CD4-positive, alpha-beta T cell (primary cell): Measurements from ENCODE around the gene TENT4B. TPM values are rescaled to one million over a fixed set of nuclear protein-coding genes. Genes with fewer than 3 reads are reported as not detected.

Experiments used
- ATAC-seq: fragments of 200-7000 bp; cut with Tn5 transposase; one replicate; pipeline ENCODE4 v1.10.0; 2022; ENCODE audit warnings: mild to moderate bottlenecking; ENCODE audit not compliant: poor library complexity
- CTCF ChIA-PET: fragments of 350-600 bp; sonication (Branson Sonifier 250); formaldehyde crosslinking; loops from one replicate; lab custom pipeline; 2021; ENCODE audit warnings: antibody characterized with exemption, inconsistent platforms; lab: Charles Lee
- POLR2A ChIA-PET: fragments of 350-600 bp; sonication (Branson Sonifier 250); formaldehyde crosslinking; loops from one replicate; lab custom pipeline; 2021; ENCODE audit warnings: antibody characterized with exemption, inconsistent platforms; lab: Charles Lee
- DNase-seq, 14 experiments: peaks; one replicate each; pipeline ENCODE4 v3.0.0-alpha.2; 2013 to 2020; ENCODE audit warnings: mixed read lengths in 2 of 14
- H3K27ac ChIP-seq, 2 donors: one replicate each; pipeline versions ENCODE4 v1.5.1 to v1.7.0; 2013; ENCODE audit warnings: low read length in 2 of 2, low read depth in 1 of 2, mild to moderate bottlenecking in 1 of 2
- H3K27me3 ChIP-seq, 2 experiments: 1 replicate in 1 of 2; 2 replicates in 1 of 2; pipeline versions ENCODE4 v1.6.1 to v1.7.0; 2013; ENCODE audit warnings: low read length in 2 of 2, control low read depth in 1 of 2, mild to moderate bottlenecking in 1 of 2, moderate library complexity in 1 of 2; ENCODE audit not compliant: insufficient read depth in 2 of 2, control insufficient read depth in 1 of 2
- H3K36me3 ChIP-seq: one replicate; pipeline ENCODE4 v1.6.1; 2013; ENCODE audit warnings: low read length, control low read depth; ENCODE audit not compliant: insufficient read depth
- H3K4me1 ChIP-seq: one replicate; pipeline ENCODE4 v1.6.1; 2013; ENCODE audit warnings: low read length, control low read depth; ENCODE audit not compliant: insufficient read depth
- H3K4me3 ChIP-seq: one replicate; pipeline ENCODE4 v1.5.1; 2013; ENCODE audit warnings: mild to moderate bottlenecking, low read length, moderate library complexity
- H3K9me3 ChIP-seq, 2 experiments: 1 replicate in 1 of 2; 2 replicates in 1 of 2; pipeline versions ENCODE4 v1.6.1 to v1.7.0; 2013; ENCODE audit warnings: low read length in 2 of 2, mild to moderate bottlenecking in 2 of 2, control low read depth in 1 of 2, moderate library complexity in 1 of 2; ENCODE audit not compliant: control insufficient read depth in 1 of 2, insufficient read depth in 1 of 2
- H3K27ac Mint-ChIP-seq: one replicate; pipeline ENCODE4 v1.8.0; 2020; ENCODE audit warnings: mixed read lengths
- H3K27me3 Mint-ChIP-seq: one replicate; pipeline ENCODE4 v1.8.0; 2021; ENCODE audit warnings: mixed read lengths
- H3K36me3 Mint-ChIP-seq: one replicate; pipeline ENCODE4 v1.8.0; 2021; ENCODE audit warnings: low read depth, mixed read lengths
- H3K4me1 Mint-ChIP-seq: one replicate; pipeline ENCODE4 v1.8.0; 2021; ENCODE audit warnings: low read depth, mixed read lengths
- H3K4me3 Mint-ChIP-seq: one replicate; pipeline ENCODE4 v1.8.0; 2020; ENCODE audit warnings: mild to moderate bottlenecking, mixed read lengths
- H3K9me3 Mint-ChIP-seq: one replicate; pipeline ENCODE4 v1.8.0; 2020; ENCODE audit warnings: mixed read lengths
- intact Hi-C, 2 experiments: fragments of 100-400 bp; cut with DNase I in 1 of 2; cut with micrococcal nuclease in 1 of 2; formaldehyde crosslinking; loops; one replicate each; pipeline versions ENCODE4 v1.15.1 to v1.9.0; 2023 to 2025; cut with DNase I, micrococcal nuclease
- total RNA-seq, 174 experiments: library from RNA in 2 of 174; stranded (reverse) in 2 of 174; gene quantifications; one replicate each; pipeline ENCODE4 v1.2.3 and lab custom pipeline; 2021 to 2026
- TF ChIP-seq, protein P1 (sequence below): fragments of 200-600 bp; IDR thresholded peaks from one replicate; pipeline ENCODE4 v1.8.0; 2022; ENCODE audit warnings: antibody characterized with exemption, mild to moderate bottlenecking

TENT4B gene
- total RNA-seq, 2 experiments from 2014 or later = 32.9 to 35.0 TPM

DNA sequence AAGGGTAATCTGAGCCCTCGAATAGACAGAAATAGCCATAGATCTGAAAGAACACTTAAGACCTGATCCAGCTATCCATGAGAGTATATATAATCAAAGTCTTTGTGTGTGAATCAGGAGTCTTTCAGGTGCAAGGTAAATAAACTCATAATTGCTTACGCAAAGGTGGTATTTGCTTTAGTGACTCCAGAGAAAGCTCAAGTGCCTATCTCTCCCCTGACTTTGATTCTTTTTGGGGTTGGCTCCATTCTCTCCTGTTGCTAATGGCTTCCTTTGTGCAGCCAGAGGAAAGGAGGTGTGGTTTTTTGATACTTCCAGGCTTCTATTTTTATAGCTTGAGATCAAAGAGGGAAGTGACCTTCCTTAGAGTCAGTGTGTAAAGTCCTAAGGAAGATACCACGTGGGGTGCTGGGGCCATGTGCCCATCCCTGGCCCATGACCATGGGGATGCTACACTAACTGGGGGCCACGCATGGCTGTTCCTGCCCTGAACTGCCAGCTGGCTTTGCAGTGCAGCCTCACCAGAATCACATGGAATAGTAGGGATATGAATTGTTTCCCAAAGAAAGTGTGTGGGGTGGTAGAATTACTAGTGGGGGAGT is 45.8 kb downstream of the TENT4B start:
- intact Hi-C loops = loop anchor here in 1 of 2 experiments (5.0 kb wide), 1 partner anchor 37 kb away; no protein-coding TSS in a partner anchor
- Histone ChIP-seq H3K9me3 (no peaks in the 10 kb centered on the region), H3K36me3 (no peaks in the 10 kb centered on the region), H3K4me1 (peaks cover 24% of the 10 kb centered on the region), H3K27ac (no peak overlapping the region), H3K4me3 (no peak overlapping the region), H3K27me3 (no peaks in the 10 kb centered on the region)
- TF ChIP-seq, protein P1, sequence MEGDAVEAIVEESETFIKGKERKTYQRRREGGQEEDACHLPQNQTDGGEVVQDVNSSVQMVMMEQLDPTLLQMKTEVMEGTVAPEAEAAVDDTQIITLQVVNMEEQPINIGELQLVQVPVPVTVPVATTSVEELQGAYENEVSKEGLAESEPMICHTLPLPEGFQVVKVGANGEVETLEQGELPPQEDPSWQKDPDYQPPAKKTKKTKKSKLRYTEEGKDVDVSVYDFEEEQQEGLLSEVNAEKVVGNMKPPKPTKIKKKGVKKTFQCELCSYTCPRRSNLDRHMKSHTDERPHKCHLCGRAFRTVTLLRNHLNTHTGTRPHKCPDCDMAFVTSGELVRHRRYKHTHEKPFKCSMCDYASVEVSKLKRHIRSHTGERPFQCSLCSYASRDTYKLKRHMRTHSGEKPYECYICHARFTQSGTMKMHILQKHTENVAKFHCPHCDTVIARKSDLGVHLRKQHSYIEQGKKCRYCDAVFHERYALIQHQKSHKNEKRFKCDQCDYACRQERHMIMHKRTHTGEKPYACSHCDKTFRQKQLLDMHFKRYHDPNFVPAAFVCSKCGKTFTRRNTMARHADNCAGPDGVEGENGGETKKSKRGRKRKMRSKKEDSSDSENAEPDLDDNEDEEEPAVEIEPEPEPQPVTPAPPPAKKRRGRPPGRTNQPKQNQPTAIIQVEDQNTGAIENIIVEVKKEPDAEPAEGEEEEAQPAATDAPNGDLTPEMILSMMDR = no peak
- H3K4me3 Mint-ChIP-seq = no peak overlapping the region
- ChIA-PET CTCF (interaction anchor here (1.0 to 1.2 kb wide), 3 partner anchors 10 to 128 kb away, joined by 3 read pairs; no protein-coding TSS in a partner anchor), POLR2A (interaction anchor here (1.1 kb wide), 1 partner anchor 13 kb away, joined by 4 read pairs; no protein-coding TSS in a partner anchor)
- H3K36me3 Mint-ChIP-seq = no peaks in the 10 kb centered on the region
- no peak for DNase-seq
- no peaks in the 10 kb centered on the region for H3K9me3 Mint-ChIP-seq
- peaks cover 68% of the 10 kb centered on the region for H3K4me1 Mint-ChIP-seq
- no peaks in the 10 kb centered on the region for H3K27me3 Mint-ChIP-seq
- H3K27ac Mint-ChIP-seq = no peak overlapping the region
- ATAC-seq = no peak

DNA sequence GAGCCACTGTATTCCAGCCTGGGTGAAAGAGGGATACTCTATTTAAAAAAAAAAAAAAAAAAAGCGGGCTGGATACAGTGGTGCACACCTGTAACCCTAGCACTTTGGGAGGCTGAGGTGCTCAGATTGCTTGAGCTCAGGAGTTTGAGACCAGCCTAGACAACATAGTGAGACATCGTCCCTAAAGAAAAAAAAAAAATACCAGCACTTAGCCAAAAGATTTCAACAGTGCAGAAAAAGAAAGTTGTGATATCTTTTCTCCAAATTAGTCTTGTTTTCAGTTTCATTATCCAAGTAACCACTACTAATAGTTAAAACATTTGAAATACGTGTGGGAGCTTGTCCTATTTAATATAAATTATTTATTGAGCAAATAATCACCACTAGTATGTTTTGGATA is 48.7 kb downstream of the TENT4B start:
- H3K4me1 ChIP-seq = peaks cover 25% of the 10 kb centered on the region
- ATAC-seq (no peak), DNase-seq (peak in 1 of 14 experiments; percentile 30)
- ChIA-PET POLR2A (interaction anchor here (0.7 to 0.8 kb wide), 2 partner anchors 540 to 585 kb away, joined by 3 to 4 read pairs; no protein-coding TSS in a partner anchor), CTCF (interaction anchor here (0.5 to 1.4 kb wide), 4 partner anchors 9 to 42 kb away, joined by 3 to 5 read pairs (median 4); no protein-coding TSS in a partner anchor)
- Mint-ChIP-seq H3K36me3 (no peaks in the 10 kb centered on the region), H3K27me3 (no peaks in the 10 kb centered on the region), H3K4me1 (peaks cover 75% of the 10 kb centered on the region), H3K9me3 (no peaks in the 10 kb centered on the region), H3K4me3 (no peak overlapping the region), H3K27ac (no peak overlapping the region)
- H3K27me3 ChIP-seq = no peaks in the 10 kb centered on the region
- H3K9me3 ChIP-seq = no peaks in the 10 kb centered on the region
- H3K27ac ChIP-seq = no peak overlapping the region
- TF ChIP-seq, protein P1 = no peak
- H3K4me3 ChIP-seq = no peak overlapping the region
- H3K36me3 ChIP-seq = no peaks in the 10 kb centered on the region
- intact Hi-C loops = loop anchor here in 1 of 2 experiments (5.0 kb wide), 1 partner anchor 34 kb away; no protein-coding TSS in a partner anchor

DNA sequence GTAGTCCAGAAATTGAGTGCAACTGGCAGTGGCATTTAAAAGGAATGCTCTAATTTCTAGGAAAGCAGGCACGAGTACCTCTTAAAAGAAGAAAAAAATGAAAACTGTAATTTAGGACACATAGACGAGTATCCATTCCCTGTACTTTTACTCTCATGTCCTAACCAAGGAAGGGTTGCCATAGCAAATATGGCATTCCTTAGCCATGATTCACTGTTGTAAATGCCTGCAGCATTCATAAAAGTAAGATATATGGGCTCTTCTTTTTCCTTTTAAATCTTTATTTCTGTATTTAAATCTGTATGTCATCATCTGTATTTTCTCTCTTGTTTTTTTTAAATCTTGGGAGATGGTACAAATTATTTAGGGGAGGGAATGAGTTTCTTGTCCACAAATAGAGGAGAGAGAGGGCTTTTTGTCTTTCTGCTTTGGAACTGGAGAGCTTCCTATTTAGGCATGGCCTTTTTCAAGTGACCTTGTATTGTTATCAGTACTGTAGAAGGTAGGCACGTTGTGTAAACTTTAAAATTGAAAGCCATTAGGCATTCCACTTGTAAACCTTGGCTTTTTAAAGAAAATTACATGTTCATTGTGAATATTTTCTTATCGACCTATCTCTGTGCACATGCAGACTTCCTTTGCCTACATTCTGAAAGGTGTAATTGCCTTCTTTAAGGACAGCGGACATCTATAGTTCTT is 50.0 kb downstream of the TENT4B start:
- H3K27ac ChIP-seq = no peak overlapping the region
- no peaks in the 10 kb centered on the region for H3K36me3 Mint-ChIP-seq
- H3K27me3 ChIP-seq = no peaks in the 10 kb centered on the region
- peak overlapping the region; percentile 63 for H3K27ac Mint-ChIP-seq
- H3K4me3 Mint-ChIP-seq = no peak overlapping the region
- no peaks in the 10 kb centered on the region for H3K9me3 ChIP-seq
- ATAC-seq (no peak), DNase-seq (no peak)
- ChIA-PET CTCF (interaction anchor here (1.4 to 1.8 kb wide), 2 partner anchors 8 to 11 kb away, joined by 4 to 5 read pairs; no protein-coding TSS in a partner anchor), POLR2A (no interaction called here)
- TF ChIP-seq, protein P1 = no peak
- H3K36me3 ChIP-seq = no peaks in the 10 kb centered on the region
- H3K9me3 Mint-ChIP-seq = no peaks in the 10 kb centered on the region
- no peaks in the 10 kb centered on the region for H3K27me3 Mint-ChIP-seq
- H3K4me3 ChIP-seq = no peak overlapping the region
- H3K4me1 ChIP-seq = peaks cover 16% of the 10 kb centered on the region
- H3K4me1 Mint-ChIP-seq = peaks cover 70% of the 10 kb centered on the region
- intact Hi-C loops = loop anchor here in 1 of 2 experiments (5.0 kb wide), 1 partner anchor 36 kb away; no protein-coding TSS in a partner anchor
